Smooth muscle cell (in vitro differentiated cells): ENCODE results near the gene MAGI2. TPM values are rescaled to one million over a fixed set of nuclear protein-coding genes. Genes with fewer than 3 reads are reported as not detected.

ENCODE experiments used
- DNase-seq: peaks from one replicate; lab custom pipeline; 2025; ENCODE audit not compliant: unreplicated experiment; lab: John Stamatoyannopoulos, UW
- H2AFZ ChIP-seq: fragments of 200-600 bp; sonication (generic); 2 replicates; pipeline ENCODE4 v1.6.0; 2016; ENCODE audit warnings: antibody characterized with exemption, low read depth, mild to moderate bottlenecking
- H3F3A ChIP-seq: fragments of 200-600 bp; sonication (generic); 2 replicates; pipeline ENCODE4 v1.6.0; 2017; ENCODE audit warnings: antibody characterized with exemption, low read depth
- H3K27ac ChIP-seq: fragments of 200-600 bp; sonication (generic); 2 replicates; pipeline ENCODE4 v1.5.1; 2016; ENCODE audit warnings: low read depth, mild to moderate bottlenecking
- H3K27me3 ChIP-seq: fragments of 200-600 bp; sonication (generic); 2 replicates; pipeline ENCODE4 v1.6.1; 2016; ENCODE audit warnings: low read depth, mild to moderate bottlenecking
- H3K36me3 ChIP-seq: fragments of 200-600 bp; sonication (generic); 2 replicates; pipeline ENCODE4 v1.5.1; 2016; ENCODE audit warnings: low read depth
- H3K4me1 ChIP-seq: fragments of 200-600 bp; sonication (generic); 2 replicates; pipeline ENCODE4 v1.5.1; 2016; ENCODE audit warnings: low read depth
- H3K4me2 ChIP-seq: fragments of 200-600 bp; sonication (generic); 2 replicates; pipeline ENCODE4 v1.6.0; 2016; ENCODE audit warnings: mild to moderate bottlenecking
- H3K4me3 ChIP-seq: fragments of 200-600 bp; sonication (generic); 2 replicates; pipeline ENCODE4 v1.5.1; 2016; ENCODE audit warnings: mild to moderate bottlenecking
- H3K79me2 ChIP-seq: fragments of 200-600 bp; sonication (generic); 2 replicates; pipeline ENCODE4 v1.6.0; 2016; ENCODE audit warnings: low read depth, mild to moderate bottlenecking
- H3K9ac ChIP-seq: fragments of 200-600 bp; sonication (generic); 2 replicates; pipeline ENCODE4 v1.6.0; 2016; ENCODE audit warnings: low read depth
- H3K9me3 ChIP-seq: fragments of 200-600 bp; sonication (generic); replicated peaks from 2 replicates; pipeline ENCODE4 v1.5.1; 2016; ENCODE audit warnings: low read depth
- H4K20me1 ChIP-seq: fragments of 200-600 bp; sonication (generic); 2 replicates; pipeline ENCODE4 v1.6.0; 2016; ENCODE audit warnings: low read depth
- CTCF ChIP-seq: fragments of 200-600 bp; sonication (generic); IDR thresholded peaks from 2 replicates; pipeline ENCODE4 v1.5.1; 2017; ENCODE audit warnings: borderline replicate concordance, mild to moderate bottlenecking, antibody characterized with exemption; ENCODE audit not compliant: insufficient read depth, poor library complexity, severe bottlenecking
- WGBS: methylation state at CpG from one replicate; pipeline ENCODE4 v1.1.7; 2016; ENCODE audit warnings: low lambda C conversion rate; 5-methylcytosine and 5-hydroxymethylcytosine counted together
- polyA plus RNA-seq: library from polyadenylated mRNA; unstranded; fragments of >200 nt; fragmentation: Nextera tagmentation; extraction: Ambion mirVana; gene quantifications from 2 replicates; pipeline ENCODE4 v1.2.1, GENCODE V29; 2016
- total RNA-seq: library from RNA; depleted of rRNA; stranded (reverse); fragments of >200 nt; gene quantifications from 2 replicates; pipeline ENCODE4 v1.2.3, GENCODE V29; 2014

MAGI2 gene
- total and polyA plus RNA-seq, 2 experiments from 2014 or later, result 3.4 to 10.7 TPM

- H4K20me1 ChIP-seq, result no peaks in the 10 kb centered on the region
- H3K9me3 ChIP-seq, result no peaks in the 10 kb centered on the region
- H3K9ac ChIP-seq, result no peak overlapping the region
- no peaks in the 10 kb centered on the region for H3K79me2 ChIP-seq
- H3K36me3 ChIP-seq, result no peaks in the 10 kb centered on the region
- TF ChIP-seq CTCF, result no peak
- no peak overlapping the region for H3K4me2 ChIP-seq
- no peak overlapping the region for H3K27ac ChIP-seq
- H3K4me3 ChIP-seq, result no peak overlapping the region
- WGBS, result 85% methylated on average over 5 of the region's 5 CpGs
- H3F3A ChIP-seq, result no peaks in the 10 kb centered on the region
- no peak for DNase-seq
- no peaks in the 10 kb centered on the region for H3K27me3 ChIP-seq
- no peak overlapping the region for H2AFZ ChIP-seq
- H3K4me1 ChIP-seq, result no peaks in the 10 kb centered on the region
These were observed 1441.8 kb downstream of the MAGI2 start for GRCh38 chr7:78011642-78012041.

- no peak overlapping the region for H3K27ac ChIP-seq
- no peaks in the 10 kb centered on the region for H3K9me3 ChIP-seq
- H3K36me3 ChIP-seq, result no peaks in the 10 kb centered on the region
- H3F3A ChIP-seq, result no peaks in the 10 kb centered on the region
- no peak overlapping the region for H3K9ac ChIP-seq
- no peaks in the 10 kb centered on the region for H3K27me3 ChIP-seq
- no peak overlapping the region for H2AFZ ChIP-seq
- WGBS, result 86% methylated on average over 3 of the region's 3 CpGs
- H3K4me3 ChIP-seq, result no peak overlapping the region
- no peak for DNase-seq
- H3K4me2 ChIP-seq, result no peak overlapping the region
- no peaks in the 10 kb centered on the region for H3K79me2 ChIP-seq
- TF ChIP-seq CTCF, result no peak
- no peaks in the 10 kb centered on the region for H4K20me1 ChIP-seq
- no peaks in the 10 kb centered on the region for H3K4me1 ChIP-seq
These were observed 1446.2 kb downstream of the MAGI2 start for GRCh38 chr7:78007231-78007630.

GRCh38 chr7:78006063-78006755, 1447.3 kb downstream of the MAGI2 start:
- Histone ChIP-seq H3F3A (no peaks in the 10 kb centered on the region), H3K27ac (no peak overlapping the region), H2AFZ (no peak overlapping the region), H3K27me3 (no peaks in the 10 kb centered on the region), H3K79me2 (no peaks in the 10 kb centered on the region), H3K36me3 (no peaks in the 10 kb centered on the region), H3K9me3 (no peaks in the 10 kb centered on the region), H3K4me3 (no peak overlapping the region), H3K4me1 (no peaks in the 10 kb centered on the region), H3K4me2 (no peak overlapping the region), H4K20me1 (no peaks in the 10 kb centered on the region), H3K9ac (no peak overlapping the region)
- WGBS, result 83% methylated on average over 10 of the region's 10 CpGs
- DNase-seq, result no peak
- no peak for TF ChIP-seq CTCF

GRCh38 chr7:78002715-78003114, 1450.8 kb downstream of the MAGI2 start:
- 88% methylated on average over 4 of the region's 4 CpGs for WGBS
- no peaks in the 10 kb centered on the region for H3K36me3 ChIP-seq
- no peak for TF ChIP-seq CTCF
- H3K4me1 ChIP-seq, result no peaks in the 10 kb centered on the region
- H4K20me1 ChIP-seq, result no peaks in the 10 kb centered on the region
- H3K27me3 ChIP-seq, result no peaks in the 10 kb centered on the region
- no peaks in the 10 kb centered on the region for H3F3A ChIP-seq
- H2AFZ ChIP-seq, result no peak overlapping the region
- H3K79me2 ChIP-seq, result no peaks in the 10 kb centered on the region
- no peak overlapping the region for H3K4me2 ChIP-seq
- H3K27ac ChIP-seq, result no peak overlapping the region
- no peak overlapping the region for H3K9ac ChIP-seq
- no peak overlapping the region for H3K4me3 ChIP-seq
- H3K9me3 ChIP-seq, result no peaks in the 10 kb centered on the region
- DNase-seq, result no peak
